Omental fat pad (tissue), 4 donors: ENCODE data around the gene ABCC1. TPM values are rescaled to one million over a fixed set of nuclear protein-coding genes. Genes with fewer than 3 reads are reported as not detected.

Source experiments
- ATAC-seq: fragments of 150-250 bp; one replicate; pipeline ENCODE4 v1.9.1; 2016; ENCODE audit warnings: mild to moderate bottlenecking, moderate library complexity; ENCODE audit not compliant: low FRiP score
- DNase-seq: peaks from one replicate; pipeline ENCODE4 v3.0.0-alpha.2; 2019; ENCODE audit warnings: low spot score
- CTCF ChIP-seq, 3 donors: fragments of 450-650 bp; IDR thresholded peaks; one replicate each; pipeline ENCODE4 v1.5.1; 2016 to 2017; ENCODE audit warnings: antibody characterized with exemption in 3 of 3, mild to moderate bottlenecking in 3 of 3, moderate library complexity in 2 of 3
- total RNA-seq, 4 donors: library from RNA; depleted of rRNA; stranded (reverse); fragments of >200 nt; gene quantifications; one replicate each; pipeline ENCODE4 v1.1.0, GENCODE V29; 2016

The ABCC1 gene
- total RNA-seq, 4 donors from 2014 or later = 21.8 to 53.2 (median 36.3) TPM

- DNase-seq (no peak), ATAC-seq (no peak)
- TF ChIP-seq CTCF (IDR thresholded peaks at IDR 0.05) = no peak
Observed at GRCh38 chr16:15967655-15968315, 18.4 kb downstream of the ABCC1 start.

- DNase-seq = no peak
- no peak for ATAC-seq
Observed at GRCh38 chr16:15970202-15970601, 20.8 kb downstream of the ABCC1 start.

GRCh38 chr16:15970743-15971439, 21.5 kb downstream of the ABCC1 start:
- no peak for TF ChIP-seq CTCF (IDR thresholded peaks at IDR 0.05)
- no peak for ATAC-seq
- DNase-seq = no peak

More at GRCh38 chr16:15970202-15970601, 20.8 kb downstream of the ABCC1 start:
- no peak for TF ChIP-seq CTCF (IDR thresholded peaks at IDR 0.05)

- no peak for ATAC-seq
- TF ChIP-seq CTCF (IDR thresholded peaks at IDR 0.05) = no peak
- no peak for DNase-seq
Observed at GRCh38 chr16:15971440-15971815, 22.0 kb downstream of the ABCC1 start.

GRCh38 chr16:15972046-15972868, 22.8 kb downstream of the ABCC1 start:
- DNase-seq = no peak
- TF ChIP-seq CTCF (IDR thresholded peaks at IDR 0.05) = no peak
- ATAC-seq = no peak

- ATAC-seq (no peak), DNase-seq (no peak)
- no peak for TF ChIP-seq CTCF (IDR thresholded peaks at IDR 0.05)
Observed at GRCh38 chr16:15973421-15973820, 24.0 kb downstream of the ABCC1 start.
